H1 (cell line): ENCODE measurements around the gene AHRR.

ENCODE experiments used
- CBX5 ChIP-seq: fragments of 300-800, 300-1000 bp; sonication (generic); IDR thresholded peaks from 2 replicates; pipeline ENCODE4 v1.7.1; 2016; ENCODE audit warnings: antibody characterized with exemption, low read length, low read depth
- KDM1A ChIP-seq: fragments of 200-600, 300-600 bp; sonication (generic); IDR thresholded peaks from 2 replicates; pipeline ENCODE4 v1.7.1; 2016; ENCODE audit warnings: mild to moderate bottlenecking, low read length, borderline replicate concordance
- POLR2A ChIP-seq, 2 experiments: IDR thresholded peaks; 1 replicate in 1 of 2; 2 replicates in 1 of 2; pipeline ENCODE4 v1.6.1; 2011; ENCODE audit warnings: low read depth in 2 of 2, low read length in 2 of 2, mild to moderate bottlenecking in 2 of 2; ENCODE audit errors: control extremely low read depth in 1 of 2
- SP2 ChIP-seq: IDR thresholded peaks from 2 replicates; pipeline ENCODE4 v1.6.1; 2012; ENCODE audit warnings: mild to moderate bottlenecking, low read length, inconsistent platforms

- TF ChIP-seq POLR2A (IDR thresholded peaks at IDR 0.05; ENCODE audit: control extremely low read depth in 1 of 2, low read depth in 2 of 2, low read length in 2 of 2) (no peak), KDM1A (no peak), CBX5 (no peak), SP2 (no peak)
Observed at GRCh38 chr5:346229-346935, 24.9 kb downstream of the AHRR start.
